Omental fat pad (tissue), 4 donors: ENCODE results near the gene ATP5F1B. TPM values are rescaled to one million over a fixed set of nuclear protein-coding genes. Genes with fewer than 3 reads are reported as not detected.

ENCODE experiments used
- ATAC-seq: fragments of 150-250 bp; one replicate; pipeline ENCODE4 v1.9.1; 2016; ENCODE audit warnings: mild to moderate bottlenecking, moderate library complexity; ENCODE audit not compliant: low FRiP score
- DNase-seq: peaks from one replicate; pipeline ENCODE4 v3.0.0-alpha.2; 2019; ENCODE audit warnings: low spot score
- CTCF ChIP-seq, 3 donors: fragments of 450-650 bp; IDR thresholded peaks; one replicate each; pipeline ENCODE4 v1.5.1; 2016 to 2017; ENCODE audit warnings: antibody characterized with exemption in 3 of 3, mild to moderate bottlenecking in 3 of 3, moderate library complexity in 2 of 3
- total RNA-seq, 4 donors: library from RNA; depleted of rRNA; stranded (reverse); fragments of >200 nt; gene quantifications; one replicate each; pipeline ENCODE4 v1.1.0, GENCODE V29; 2016

ATP5F1B gene
- total RNA-seq, 4 donors from 2014 or later, result 368 to 495 (median 458) TPM

GRCh38 chr12:56682323-56682722 lies 36.5 kb upstream of the ATP5F1B start:
- DNase-seq (no peak), ATAC-seq (no peak)
- TF ChIP-seq CTCF (IDR thresholded peaks at IDR 0.05), result no peak

GRCh38 chr12:56679883-56680575 lies 34.2 kb upstream of the ATP5F1B start:
- TF ChIP-seq CTCF (IDR thresholded peaks at IDR 0.05), result no peak
- no peak for ATAC-seq
- DNase-seq, result no peak

GRCh38 chr12:56678852-56679251 lies 33.1 kb upstream of the ATP5F1B start:
- no peak for TF ChIP-seq CTCF (IDR thresholded peaks at IDR 0.05)
- no peak for ATAC-seq
- DNase-seq, result no peak

- no peak for DNase-seq
- no peak for TF ChIP-seq CTCF (IDR thresholded peaks at IDR 0.05)
- ATAC-seq, result no peak
These were observed 31.9 kb upstream of the ATP5F1B start for GRCh38 chr12:56677680-56678079.

GRCh38 chr12:56676851-56677580 lies 31.2 kb upstream of the ATP5F1B start:
- no peak for ATAC-seq
- TF ChIP-seq CTCF (IDR thresholded peaks at IDR 0.05), result no peak

GRCh38 chr12:56671608-56672007 lies 25.8 kb upstream of the ATP5F1B start:
- DNase-seq, result no peak
- no peak for ATAC-seq
- no peak for TF ChIP-seq CTCF (IDR thresholded peaks at IDR 0.05)

More at GRCh38 chr12:56676851-56677580, 31.2 kb upstream of the ATP5F1B start:
- DNase-seq, result no peak

GRCh38 chr12:56670836-56671235 lies 25.1 kb upstream of the ATP5F1B start:
- TF ChIP-seq CTCF (IDR thresholded peaks at IDR 0.05), result no peak
- DNase-seq (no peak), ATAC-seq (no peak)
